ENCODE results near the gene ABTB2. TPM values are rescaled to one million over a fixed set of nuclear protein-coding genes. Genes with fewer than 3 reads are reported as not detected.

Gene ABTB2
- total and polyA plus RNA-seq, 2 of the 8 experiments (the other 6 are each of a cell fraction or from before 2014, with no cell fraction given): 7.7 to 10.2 TPM

- TF ChIP-seq, protein P1, sequence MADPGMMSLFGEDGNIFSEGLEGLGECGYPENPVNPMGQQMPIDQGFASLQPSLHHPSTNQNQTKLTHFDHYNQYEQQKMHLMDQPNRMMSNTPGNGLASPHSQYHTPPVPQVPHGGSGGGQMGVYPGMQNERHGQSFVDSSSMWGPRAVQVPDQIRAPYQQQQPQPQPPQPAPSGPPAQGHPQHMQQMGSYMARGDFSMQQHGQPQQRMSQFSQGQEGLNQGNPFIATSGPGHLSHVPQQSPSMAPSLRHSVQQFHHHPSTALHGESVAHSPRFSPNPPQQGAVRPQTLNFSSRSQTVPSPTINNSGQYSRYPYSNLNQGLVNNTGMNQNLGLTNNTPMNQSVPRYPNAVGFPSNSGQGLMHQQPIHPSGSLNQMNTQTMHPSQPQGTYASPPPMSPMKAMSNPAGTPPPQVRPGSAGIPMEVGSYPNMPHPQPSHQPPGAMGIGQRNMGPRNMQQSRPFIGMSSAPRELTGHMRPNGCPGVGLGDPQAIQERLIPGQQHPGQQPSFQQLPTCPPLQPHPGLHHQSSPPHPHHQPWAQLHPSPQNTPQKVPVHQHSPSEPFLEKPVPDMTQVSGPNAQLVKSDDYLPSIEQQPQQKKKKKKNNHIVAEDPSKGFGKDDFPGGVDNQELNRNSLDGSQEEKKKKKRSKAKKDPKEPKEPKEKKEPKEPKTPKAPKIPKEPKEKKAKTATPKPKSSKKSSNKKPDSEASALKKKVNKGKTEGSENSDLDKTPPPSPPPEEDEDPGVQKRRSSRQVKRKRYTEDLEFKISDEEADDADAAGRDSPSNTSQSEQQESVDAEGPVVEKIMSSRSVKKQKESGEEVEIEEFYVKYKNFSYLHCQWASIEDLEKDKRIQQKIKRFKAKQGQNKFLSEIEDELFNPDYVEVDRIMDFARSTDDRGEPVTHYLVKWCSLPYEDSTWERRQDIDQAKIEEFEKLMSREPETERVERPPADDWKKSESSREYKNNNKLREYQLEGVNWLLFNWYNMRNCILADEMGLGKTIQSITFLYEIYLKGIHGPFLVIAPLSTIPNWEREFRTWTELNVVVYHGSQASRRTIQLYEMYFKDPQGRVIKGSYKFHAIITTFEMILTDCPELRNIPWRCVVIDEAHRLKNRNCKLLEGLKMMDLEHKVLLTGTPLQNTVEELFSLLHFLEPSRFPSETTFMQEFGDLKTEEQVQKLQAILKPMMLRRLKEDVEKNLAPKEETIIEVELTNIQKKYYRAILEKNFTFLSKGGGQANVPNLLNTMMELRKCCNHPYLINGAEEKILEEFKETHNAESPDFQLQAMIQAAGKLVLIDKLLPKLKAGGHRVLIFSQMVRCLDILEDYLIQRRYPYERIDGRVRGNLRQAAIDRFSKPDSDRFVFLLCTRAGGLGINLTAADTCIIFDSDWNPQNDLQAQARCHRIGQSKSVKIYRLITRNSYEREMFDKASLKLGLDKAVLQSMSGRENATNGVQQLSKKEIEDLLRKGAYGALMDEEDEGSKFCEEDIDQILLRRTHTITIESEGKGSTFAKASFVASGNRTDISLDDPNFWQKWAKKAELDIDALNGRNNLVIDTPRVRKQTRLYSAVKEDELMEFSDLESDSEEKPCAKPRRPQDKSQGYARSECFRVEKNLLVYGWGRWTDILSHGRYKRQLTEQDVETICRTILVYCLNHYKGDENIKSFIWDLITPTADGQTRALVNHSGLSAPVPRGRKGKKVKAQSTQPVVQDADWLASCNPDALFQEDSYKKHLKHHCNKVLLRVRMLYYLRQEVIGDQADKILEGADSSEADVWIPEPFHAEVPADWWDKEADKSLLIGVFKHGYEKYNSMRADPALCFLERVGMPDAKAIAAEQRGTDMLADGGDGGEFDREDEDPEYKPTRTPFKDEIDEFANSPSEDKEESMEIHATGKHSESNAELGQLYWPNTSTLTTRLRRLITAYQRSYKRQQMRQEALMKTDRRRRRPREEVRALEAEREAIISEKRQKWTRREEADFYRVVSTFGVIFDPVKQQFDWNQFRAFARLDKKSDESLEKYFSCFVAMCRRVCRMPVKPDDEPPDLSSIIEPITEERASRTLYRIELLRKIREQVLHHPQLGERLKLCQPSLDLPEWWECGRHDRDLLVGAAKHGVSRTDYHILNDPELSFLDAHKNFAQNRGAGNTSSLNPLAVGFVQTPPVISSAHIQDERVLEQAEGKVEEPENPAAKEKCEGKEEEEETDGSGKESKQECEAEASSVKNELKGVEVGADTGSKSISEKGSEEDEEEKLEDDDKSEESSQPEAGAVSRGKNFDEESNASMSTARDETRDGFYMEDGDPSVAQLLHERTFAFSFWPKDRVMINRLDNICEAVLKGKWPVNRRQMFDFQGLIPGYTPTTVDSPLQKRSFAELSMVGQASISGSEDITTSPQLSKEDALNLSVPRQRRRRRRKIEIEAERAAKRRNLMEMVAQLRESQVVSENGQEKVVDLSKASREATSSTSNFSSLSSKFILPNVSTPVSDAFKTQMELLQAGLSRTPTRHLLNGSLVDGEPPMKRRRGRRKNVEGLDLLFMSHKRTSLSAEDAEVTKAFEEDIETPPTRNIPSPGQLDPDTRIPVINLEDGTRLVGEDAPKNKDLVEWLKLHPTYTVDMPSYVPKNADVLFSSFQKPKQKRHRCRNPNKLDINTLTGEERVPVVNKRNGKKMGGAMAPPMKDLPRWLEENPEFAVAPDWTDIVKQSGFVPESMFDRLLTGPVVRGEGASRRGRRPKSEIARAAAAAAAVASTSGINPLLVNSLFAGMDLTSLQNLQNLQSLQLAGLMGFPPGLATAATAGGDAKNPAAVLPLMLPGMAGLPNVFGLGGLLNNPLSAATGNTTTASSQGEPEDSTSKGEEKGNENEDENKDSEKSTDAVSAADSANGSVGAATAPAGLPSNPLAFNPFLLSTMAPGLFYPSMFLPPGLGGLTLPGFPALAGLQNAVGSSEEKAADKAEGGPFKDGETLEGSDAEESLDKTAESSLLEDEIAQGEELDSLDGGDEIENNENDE (IDR thresholded peaks at IDR 0.05; ENCODE audit: insufficient replicate concordance, low read length): no peak
- TF ChIP-seq KDM5A (IDR thresholded peaks at IDR 0.05; ENCODE audit: low read length) (no peak), BCL11A (IDR thresholded peaks at IDR 0.05; ENCODE audit: low read depth in 2 of 2, low read length in 2 of 2) (no peak), BRCA1 (IDR thresholded peaks at IDR 0.05; ENCODE audit: low read depth, low read length) (no peak), ATF3 (IDR thresholded peaks at IDR 0.05; ENCODE audit: insufficient read depth, low read depth, low read length) (no peak), TAF7 (optimal IDR thresholded peaks at IDR 0.05; ENCODE audit: borderline replicate concordance, low read depth, low read length) (no peak), CHD2 (IDR thresholded peaks at IDR 0.05; ENCODE audit: low read length) (no peak), NANOG (IDR thresholded peaks at IDR 0.05; ENCODE audit: insufficient read depth, low read depth, low read length, poor library complexity, severe bottlenecking) (no peak), CHD1 (IDR thresholded peaks at IDR 0.05; ENCODE audit: low read depth, low read length) (no peak), EZH2 (IDR thresholded peaks at IDR 0.05; ENCODE audit: low read depth, low read length, severe bottlenecking) (no peak), CBX5 (IDR thresholded peaks at IDR 0.05; ENCODE audit: low read depth, low read length) (no peak)
Observed at GRCh38 chr11:34238966-34239365, 118.8 kb downstream of the ABTB2 start (continued).
